ENCODE measurements around the gene ELL2.

GRCh38 chr5:95835682-95836385 is 125.8 kb downstream of the ELL2 start:
- no peak for TF ChIP-seq TAF1 (IDR thresholded peaks at IDR 0.05; ENCODE audit: low read depth, low read length)
- TF ChIP-seq POLR2AphosphoS5 (IDR thresholded peaks at IDR 0.05; ENCODE audit: low read depth, low read length) = no peak
- no peak for TF ChIP-seq POLR2A (IDR thresholded peaks at IDR 0.05; ENCODE audit: low read depth, low read length)
